Esophagus muscularis mucosa (tissue), 4 donors: ENCODE measurements around the gene SLC35A4. TPM values are rescaled to one million over a fixed set of nuclear protein-coding genes. Genes with fewer than 3 reads are reported as not detected.

Experiments
- DNase-seq: peaks from one replicate; pipeline ENCODE4 v3.0.0-alpha.2; 2017; ENCODE audit errors: extremely low spot score
- H3K27ac ChIP-seq, 4 donors: fragments of 200-600 bp; sonication (generic); replicated peaks in 1 of 4; 1 replicate in 3 of 4; 2 replicates in 1 of 4; pipeline ENCODE4 v1.5.1; 2016 to 2019; ENCODE audit warnings: mild to moderate bottlenecking in 1 of 4
- H3K27me3 ChIP-seq, 4 donors: fragments of 200-600 bp; sonication (generic); one replicate each; pipeline versions ENCODE4 v1.5.1 to v1.6.0; 2016 to 2019
- H3K36me3 ChIP-seq, 4 donors: fragments of 200-600 bp; sonication (generic); one replicate each; pipeline ENCODE4 v1.5.1; 2016 to 2019
- H3K4me1 ChIP-seq, 4 donors: fragments of 200-600 bp; sonication (generic); one replicate each; pipeline ENCODE4 v1.5.1; 2016 to 2019
- H3K4me3 ChIP-seq, 4 donors: fragments of 200-600 bp; sonication (generic); 1 replicate in 2 of 4; 2 replicates in 2 of 4; pipeline ENCODE4 v1.5.1; 2016 to 2019; ENCODE audit warnings: mild to moderate bottlenecking in 4 of 4, moderate library complexity in 1 of 4
- H3K9me3 ChIP-seq, 4 donors: fragments of 200-600 bp; sonication (generic); 1 replicate in 3 of 4; 2 replicates in 1 of 4; pipeline ENCODE4 v1.5.1; 2016 to 2019
- EP300 ChIP-seq: sonication (generic); formaldehyde crosslinking; IDR thresholded peaks from one replicate; pipeline ENCODE4 v1.6.1; 2017; ENCODE audit warnings: antibody characterized with exemption
- POLR2A ChIP-seq: fragments of 450-650 bp; IDR thresholded peaks from one replicate; pipeline ENCODE4 v1.6.1; 2017; ENCODE audit warnings: antibody characterized with exemption, moderate library complexity, mild to moderate bottlenecking, low read depth
- POLR2AphosphoS5 ChIP-seq, 2 donors: sonication (generic); formaldehyde crosslinking; IDR thresholded peaks; one replicate each; pipeline ENCODE4 v1.6.1; 2017; ENCODE audit warnings: antibody characterized with exemption in 2 of 2
- whole genome bisulfite sequencing: methylation state at CpG from one replicate; pipeline ENCODE4 v1.1.5; 2018; 5-methylcytosine and 5-hydroxymethylcytosine counted together
- intact Hi-C: fragments of 100-400 bp; cut with DNase I; formaldehyde crosslinking; loops from one replicate; pipeline ENCODE4 v1.15.1; 2023
- total RNA-seq, 4 donors: library from RNA; depleted of rRNA; stranded (reverse); fragments of >200 nt; gene quantifications; one replicate each; pipeline versions ENCODE4 v1.1.0 to v1.2.1, GENCODE V29; 2016
- TF ChIP-seq, protein P1 (sequence below), 3 experiments: fragments of 200-600 bp in 2 of 3; fragments of 450-650 bp in 1 of 3; sonication (generic) in 2 of 3; IDR thresholded peaks; one replicate each; pipeline ENCODE4 v1.5.1; 2017 to 2019; ENCODE audit warnings: antibody characterized with exemption in 3 of 3, mild to moderate bottlenecking in 2 of 3, moderate library complexity in 1 of 3

Gene SLC35A4
- total RNA-seq, 4 donors from 2014 or later: 27.8 to 45.1 (median 36.6) TPM

DNA sequence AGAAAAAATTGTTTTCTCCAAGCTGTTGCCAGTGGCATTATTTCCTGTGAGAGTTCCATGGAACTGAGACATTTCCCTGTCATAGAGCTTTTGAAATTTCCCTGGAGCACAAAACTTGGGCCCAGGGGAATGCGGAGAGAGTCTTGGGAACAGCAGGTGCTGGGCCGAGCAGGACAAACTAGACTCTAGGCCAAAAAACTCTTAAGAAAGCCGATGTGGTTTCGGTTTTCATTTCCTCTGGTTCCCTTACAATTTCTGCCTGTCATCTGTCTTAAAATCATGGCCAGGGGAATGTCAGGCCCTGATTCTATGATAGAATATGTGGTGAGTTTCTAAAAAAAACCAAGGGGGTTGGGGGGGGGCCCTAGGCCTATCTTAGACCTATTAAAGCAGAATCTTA lies 4.6 kb downstream of the SLC35A4 start:
- 57% methylated on average over 4 of the region's 4 CpGs for WGBS
- peak overlapping the region in 2 of 4 donors; percentile 1 to 13 for H3K4me3 ChIP-seq
- DNase-seq: no peak
- H3K27me3 ChIP-seq: no peaks in the 10 kb centered on the region
- H3K27ac ChIP-seq: peak overlapping the region; percentile 54 to 70 (median 68)
- TF ChIP-seq POLR2A (no peak), POLR2AphosphoS5 (IDR thresholded peaks at IDR 0.05) (peak in 1 of 2 donors; percentile 13)
- intact Hi-C loops: loop anchor here (5.0 kb wide), 1 partner anchor 68 kb away; the partner anchor contains the start of gene TMCO6
- no peaks in the 10 kb centered on the region for H3K9me3 ChIP-seq
- H3K36me3 ChIP-seq: peaks cover 0 to 44% (median 38%) of the 10 kb centered on the region in 4 donors
- H3K4me1 ChIP-seq: peaks cover 56 to 69% (median 62%) of the 10 kb centered on the region in 4 donors

DNA sequence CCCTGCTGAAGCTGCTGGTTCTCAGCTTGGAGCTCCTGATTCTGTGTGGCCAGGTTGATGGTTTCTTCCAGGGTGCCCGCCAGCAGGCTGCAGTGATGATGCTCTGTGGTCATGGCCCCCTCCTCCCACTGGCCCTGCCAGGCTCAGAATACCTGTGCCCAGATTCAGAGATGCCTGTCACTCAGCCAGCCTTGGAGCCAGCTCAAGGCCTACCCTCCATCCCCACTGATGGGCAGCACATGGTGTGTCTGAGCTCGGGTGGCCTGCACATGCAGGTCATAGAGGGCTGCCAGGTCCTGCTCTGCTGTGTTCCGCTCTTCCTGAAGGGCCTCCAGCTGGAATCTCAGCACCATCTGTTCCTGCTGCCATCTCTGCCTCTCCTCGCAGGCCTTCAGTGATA lies 5.4 kb downstream of the SLC35A4 start:
- peaks cover 56 to 68% (median 61%) of the 10 kb centered on the region in 4 donors for H3K4me1 ChIP-seq
- 93% methylated on average over 4 of the region's 4 CpGs for WGBS
- H3K36me3 ChIP-seq: peaks cover 0 to 44% (median 38%) of the 10 kb centered on the region in 4 donors
- no peak overlapping the region for H3K4me3 ChIP-seq
- no peaks in the 10 kb centered on the region for H3K27me3 ChIP-seq
- H3K9me3 ChIP-seq: no peaks in the 10 kb centered on the region
- no peak for TF ChIP-seq POLR2AphosphoS5 (IDR thresholded peaks at IDR 0.05)
- no peak for TF ChIP-seq EP300
- TF ChIP-seq, protein P1, sequence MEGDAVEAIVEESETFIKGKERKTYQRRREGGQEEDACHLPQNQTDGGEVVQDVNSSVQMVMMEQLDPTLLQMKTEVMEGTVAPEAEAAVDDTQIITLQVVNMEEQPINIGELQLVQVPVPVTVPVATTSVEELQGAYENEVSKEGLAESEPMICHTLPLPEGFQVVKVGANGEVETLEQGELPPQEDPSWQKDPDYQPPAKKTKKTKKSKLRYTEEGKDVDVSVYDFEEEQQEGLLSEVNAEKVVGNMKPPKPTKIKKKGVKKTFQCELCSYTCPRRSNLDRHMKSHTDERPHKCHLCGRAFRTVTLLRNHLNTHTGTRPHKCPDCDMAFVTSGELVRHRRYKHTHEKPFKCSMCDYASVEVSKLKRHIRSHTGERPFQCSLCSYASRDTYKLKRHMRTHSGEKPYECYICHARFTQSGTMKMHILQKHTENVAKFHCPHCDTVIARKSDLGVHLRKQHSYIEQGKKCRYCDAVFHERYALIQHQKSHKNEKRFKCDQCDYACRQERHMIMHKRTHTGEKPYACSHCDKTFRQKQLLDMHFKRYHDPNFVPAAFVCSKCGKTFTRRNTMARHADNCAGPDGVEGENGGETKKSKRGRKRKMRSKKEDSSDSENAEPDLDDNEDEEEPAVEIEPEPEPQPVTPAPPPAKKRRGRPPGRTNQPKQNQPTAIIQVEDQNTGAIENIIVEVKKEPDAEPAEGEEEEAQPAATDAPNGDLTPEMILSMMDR (IDR thresholded peaks at IDR 0.05): no peak
- no peak for TF ChIP-seq POLR2A
- DNase-seq: no peak
- peak overlapping the region; percentile 54 to 70 (median 68) for H3K27ac ChIP-seq
- intact Hi-C loops: no loop called here

DNA sequence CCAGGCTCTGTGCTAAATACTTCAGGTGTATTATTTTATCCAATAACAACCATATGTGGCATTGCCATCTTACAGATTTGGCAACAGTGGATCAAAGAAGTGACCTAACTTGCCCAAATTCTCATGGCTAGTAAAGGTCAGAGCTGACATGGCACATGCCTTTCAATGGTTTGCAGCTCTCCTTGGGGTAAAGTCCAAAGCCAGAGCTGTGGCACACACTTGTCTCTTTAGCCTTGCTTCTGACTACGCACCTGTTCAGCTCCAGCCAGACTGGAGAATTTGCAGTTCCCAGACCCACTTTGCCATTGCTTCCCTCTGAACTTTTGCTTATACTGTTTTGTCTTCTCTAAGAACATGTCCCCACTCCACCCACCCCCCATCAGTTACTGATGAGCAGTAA lies 5.9 kb downstream of the SLC35A4 start:
- Histone ChIP-seq H3K27ac (peak overlapping the region; percentile 54 to 71 (median 68)), H3K9me3 (no peaks in the 10 kb centered on the region), H3K4me3 (no peak overlapping the region), H3K27me3 (no peaks in the 10 kb centered on the region), H3K4me1 (peaks cover 52 to 63% (median 56%) of the 10 kb centered on the region in 4 donors), H3K36me3 (peaks cover 0 to 44% (median 38%) of the 10 kb centered on the region in 4 donors)
- no peak for TF ChIP-seq POLR2A
- TF ChIP-seq EP300: no peak
- TF ChIP-seq, protein P1 (IDR thresholded peaks at IDR 0.05): no peak
- TF ChIP-seq POLR2AphosphoS5 (IDR thresholded peaks at IDR 0.05): no peak
- intact Hi-C loops: no loop called here
- 100% methylated on average over 1 of the region's 1 CpG for WGBS
- DNase-seq: no peak

DNA sequence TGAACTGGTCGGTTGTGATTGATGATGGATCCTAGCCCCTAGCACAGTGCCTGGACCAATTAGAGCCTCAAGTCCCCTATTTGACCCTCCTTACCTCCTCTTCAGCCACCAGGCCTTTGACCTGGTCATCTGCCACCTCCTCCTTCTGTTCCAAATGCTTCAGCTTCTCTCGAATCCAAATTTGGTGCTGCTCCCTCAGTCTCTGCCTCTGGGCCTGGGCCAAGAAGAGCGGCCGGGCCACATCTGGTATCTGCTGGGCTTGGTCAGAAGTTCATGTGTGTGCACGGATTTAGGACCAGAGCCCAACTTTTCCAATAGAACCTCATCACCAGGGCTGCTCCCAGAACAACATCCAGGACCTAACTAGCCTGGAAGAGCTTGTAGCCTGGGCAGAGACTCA lies 6.5 kb downstream of the SLC35A4 start:
- no peak for DNase-seq
- WGBS: 68% methylated on average over 5 of the region's 5 CpGs
- intact Hi-C loops: no loop called here
- peaks cover 0 to 44% (median 35%) of the 10 kb centered on the region in 4 donors for H3K36me3 ChIP-seq
- TF ChIP-seq POLR2AphosphoS5 (IDR thresholded peaks at IDR 0.05) (peak in 1 of 2 donors; percentile 31), POLR2A (no peak)
- H3K4me3 ChIP-seq: no peak overlapping the region
- H3K4me1 ChIP-seq: peaks cover 46 to 57% (median 50%) of the 10 kb centered on the region in 4 donors
- peak overlapping the region; percentile 30 to 71 (median 62) for H3K27ac ChIP-seq
- H3K27me3 ChIP-seq: no peaks in the 10 kb centered on the region
- H3K9me3 ChIP-seq: no peaks in the 10 kb centered on the region

DNA sequence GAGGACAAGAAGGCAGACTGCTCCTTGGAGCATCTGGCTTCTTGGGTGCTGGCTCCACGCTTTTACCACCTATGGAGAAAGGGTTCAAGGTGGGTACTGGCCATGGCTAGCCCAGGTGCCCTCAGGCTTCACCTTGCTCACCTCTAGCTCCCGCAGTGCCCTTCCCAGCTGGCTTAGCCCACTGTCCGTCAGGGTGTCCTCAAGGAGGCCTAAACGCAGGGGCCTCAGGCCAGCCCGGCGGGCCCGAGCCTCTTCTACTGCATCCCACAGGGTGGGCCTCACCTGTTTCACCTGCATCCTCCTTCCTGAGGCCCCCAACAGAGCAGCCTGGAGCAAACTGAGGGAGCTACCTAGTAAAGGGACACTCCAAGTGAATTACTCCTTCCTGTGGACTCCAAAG lies 9.1 kb downstream of the SLC35A4 start:
- WGBS: 95% methylated on average over 7 of the region's 7 CpGs
- intact Hi-C loops: no loop called here
- DNase-seq: no peak
- Histone ChIP-seq H3K27me3 (no peaks in the 10 kb centered on the region), H3K27ac (no peak overlapping the region), H3K9me3 (no peaks in the 10 kb centered on the region), H3K4me3 (no peak overlapping the region), H3K36me3 (peaks cover 0 to 18% (median 9%) of the 10 kb centered on the region in 4 donors), H3K4me1 (peaks cover 27 to 34% (median 28%) of the 10 kb centered on the region in 4 donors)
- TF ChIP-seq POLR2AphosphoS5 (IDR thresholded peaks at IDR 0.05): no peak
- no peak for TF ChIP-seq EP300

DNA sequence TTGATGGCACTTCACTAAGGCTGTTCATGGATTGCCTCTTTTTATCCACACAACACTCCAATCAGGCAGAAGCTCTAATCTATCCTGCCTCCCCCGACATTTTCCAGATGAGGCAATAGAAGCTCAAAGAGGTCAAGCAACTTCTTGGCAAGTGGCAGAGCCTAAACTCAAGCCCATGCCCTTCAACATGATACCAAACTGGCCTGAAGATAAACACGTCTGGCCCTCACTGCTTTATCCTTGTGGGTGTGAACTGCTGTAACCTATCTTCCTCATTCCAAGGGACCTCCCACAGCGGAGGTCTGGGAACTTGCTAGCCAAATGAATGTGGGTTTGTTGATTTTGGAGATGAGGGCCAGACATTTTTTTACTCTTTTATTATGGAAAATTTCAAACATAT lies 9.5 kb downstream of the SLC35A4 start:
- H3K36me3 ChIP-seq: peaks cover 0 to 13% (median 8%) of the 10 kb centered on the region in 4 donors
- no peaks in the 10 kb centered on the region for H3K9me3 ChIP-seq
- no peaks in the 10 kb centered on the region for H3K27me3 ChIP-seq
- no peak overlapping the region for H3K27ac ChIP-seq
- intact Hi-C loops: no loop called here
- no peak overlapping the region for H3K4me3 ChIP-seq
- no peak for DNase-seq
- peaks cover 23 to 30% (median 23%) of the 10 kb centered on the region in 4 donors for H3K4me1 ChIP-seq
- TF ChIP-seq, protein P1 (IDR thresholded peaks at IDR 0.05): no peak
- TF ChIP-seq POLR2AphosphoS5 (IDR thresholded peaks at IDR 0.05): no peak
- TF ChIP-seq EP300: no peak
- no peak for TF ChIP-seq POLR2A
- WGBS: 46% methylated on average over 3 of the region's 3 CpGs
